ENCODE data around the gene TSPAN18. TPM values are rescaled to one million over a fixed set of nuclear protein-coding genes. Genes with fewer than 3 reads are reported as not detected.

The TSPAN18 gene
- total RNA-seq, 2 donors from 2014 or later: 2.0 to 7.7 TPM

DNA sequence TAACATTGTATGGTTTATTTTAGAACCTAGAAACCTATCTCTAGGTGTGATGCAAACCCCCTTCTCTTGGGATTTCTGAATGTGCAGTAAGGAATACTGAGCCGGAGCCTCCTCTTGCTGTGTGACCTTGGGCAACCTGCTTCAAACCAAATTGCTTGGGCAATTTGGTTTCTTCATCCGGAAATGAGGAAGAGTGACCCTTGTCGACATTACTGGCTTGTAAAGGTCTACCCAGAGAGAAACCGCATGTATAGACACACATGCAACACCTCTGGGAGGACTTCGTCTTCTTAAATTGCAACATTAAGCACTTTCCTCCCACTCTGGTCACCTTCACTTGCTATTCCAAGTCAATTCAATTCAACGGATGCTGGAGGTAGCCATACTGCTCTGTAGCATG is 243.5 kb downstream of the TSPAN18 start:
- no peak for DNase-seq (ENCODE audit: low spot score)
- H3K27me3 ChIP-seq (replicated peaks; ENCODE audit: insufficient read depth): no peaks in the 10 kb centered on the region
- no peak overlapping the region for H3K4me3 ChIP-seq
- ATAC-seq (ENCODE audit: insufficient number of reproducible peaks, low FRiP score, low read depth): no peak
- no peaks in the 10 kb centered on the region for H3K36me3 ChIP-seq
- no peaks in the 10 kb centered on the region for H3K9me3 ChIP-seq
- peaks cover 0 to 19% of the 10 kb centered on the region in 2 donors for H3K4me1 ChIP-seq (ENCODE audit: control insufficient read depth in 1 of 2, low read depth in 2 of 2)
- TF ChIP-seq, protein P1, sequence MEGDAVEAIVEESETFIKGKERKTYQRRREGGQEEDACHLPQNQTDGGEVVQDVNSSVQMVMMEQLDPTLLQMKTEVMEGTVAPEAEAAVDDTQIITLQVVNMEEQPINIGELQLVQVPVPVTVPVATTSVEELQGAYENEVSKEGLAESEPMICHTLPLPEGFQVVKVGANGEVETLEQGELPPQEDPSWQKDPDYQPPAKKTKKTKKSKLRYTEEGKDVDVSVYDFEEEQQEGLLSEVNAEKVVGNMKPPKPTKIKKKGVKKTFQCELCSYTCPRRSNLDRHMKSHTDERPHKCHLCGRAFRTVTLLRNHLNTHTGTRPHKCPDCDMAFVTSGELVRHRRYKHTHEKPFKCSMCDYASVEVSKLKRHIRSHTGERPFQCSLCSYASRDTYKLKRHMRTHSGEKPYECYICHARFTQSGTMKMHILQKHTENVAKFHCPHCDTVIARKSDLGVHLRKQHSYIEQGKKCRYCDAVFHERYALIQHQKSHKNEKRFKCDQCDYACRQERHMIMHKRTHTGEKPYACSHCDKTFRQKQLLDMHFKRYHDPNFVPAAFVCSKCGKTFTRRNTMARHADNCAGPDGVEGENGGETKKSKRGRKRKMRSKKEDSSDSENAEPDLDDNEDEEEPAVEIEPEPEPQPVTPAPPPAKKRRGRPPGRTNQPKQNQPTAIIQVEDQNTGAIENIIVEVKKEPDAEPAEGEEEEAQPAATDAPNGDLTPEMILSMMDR (IDR thresholded peaks at IDR 0.05): no peak
- H3K27ac ChIP-seq: no peak overlapping the region

DNA sequence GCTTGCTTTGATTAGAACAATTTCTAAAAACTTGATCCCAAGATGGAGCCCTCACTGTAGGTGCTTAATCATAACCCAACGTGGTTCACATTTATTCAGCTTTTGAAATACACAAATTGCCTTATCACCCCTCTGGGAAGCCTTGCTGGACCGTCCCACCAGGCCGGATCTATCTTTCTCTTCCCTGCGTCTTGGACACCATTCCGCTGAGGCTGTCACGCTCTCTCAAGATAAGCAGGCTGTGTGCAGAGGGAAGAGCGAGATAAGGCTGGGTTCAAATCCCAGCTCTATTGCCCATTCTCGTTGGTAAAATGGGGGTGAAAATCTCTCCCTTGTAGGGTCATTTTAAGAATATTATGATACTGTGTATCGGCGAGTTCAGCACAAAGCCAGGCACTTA is 244.4 kb downstream of the TSPAN18 start:
- TF ChIP-seq, protein P1 (IDR thresholded peaks at IDR 0.05): no peak
- H3K4me1 ChIP-seq (ENCODE audit: control insufficient read depth in 1 of 2, low read depth in 2 of 2): peaks cover 0 to 19% of the 10 kb centered on the region in 2 donors
- H3K36me3 ChIP-seq: no peaks in the 10 kb centered on the region
- H3K27ac ChIP-seq: no peak overlapping the region
- ATAC-seq (ENCODE audit: insufficient number of reproducible peaks, low FRiP score, low read depth) (no peak), DNase-seq (ENCODE audit: low spot score) (no peak)
- no peak overlapping the region for H3K4me3 ChIP-seq
- no peaks in the 10 kb centered on the region for H3K9me3 ChIP-seq
- no peaks in the 10 kb centered on the region for H3K27me3 ChIP-seq (replicated peaks; ENCODE audit: insufficient read depth)

DNA sequence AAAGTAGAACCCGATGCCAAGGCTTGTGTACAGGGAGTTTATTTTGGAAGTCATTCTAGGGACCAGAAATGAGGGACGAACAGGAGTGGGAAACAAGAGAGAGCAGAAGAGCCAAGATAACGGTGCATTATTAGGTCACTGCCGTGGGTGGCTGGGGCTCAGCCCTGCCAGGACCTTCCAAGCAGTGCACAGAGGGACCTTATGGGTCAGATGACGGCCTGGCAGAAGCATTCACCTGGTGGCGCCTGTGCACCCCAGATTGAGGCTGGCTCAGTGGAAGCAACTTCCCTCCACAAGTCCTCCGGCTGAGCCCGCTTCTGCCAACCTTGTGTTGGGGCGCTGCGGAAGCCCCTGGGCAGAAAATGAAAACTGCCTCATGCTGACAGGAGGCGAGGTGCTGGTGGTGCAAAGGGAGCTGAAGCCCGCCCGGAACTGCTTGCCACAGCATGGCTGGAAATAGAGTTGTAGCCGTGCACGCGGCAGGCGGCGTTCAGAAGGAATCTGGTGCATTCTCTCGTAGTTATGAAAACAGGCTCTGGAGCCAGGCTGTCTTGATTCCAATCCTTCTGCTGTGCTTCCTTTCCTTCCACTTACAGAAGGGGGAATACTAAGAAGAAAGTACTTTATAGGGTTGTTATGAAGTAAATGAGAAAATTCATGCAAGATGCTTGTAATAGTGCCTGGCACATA is 246.1 kb downstream of the TSPAN18 start:
- H3K9me3 ChIP-seq: no peaks in the 10 kb centered on the region
- H3K27me3 ChIP-seq (replicated peaks; ENCODE audit: insufficient read depth): no peaks in the 10 kb centered on the region
- no peak overlapping the region for H3K27ac ChIP-seq
- no peak overlapping the region for H3K4me3 ChIP-seq
- peaks cover 5 to 19% of the 10 kb centered on the region in 2 donors for H3K4me1 ChIP-seq (ENCODE audit: control insufficient read depth in 1 of 2, low read depth in 2 of 2)
- no peak for ATAC-seq (ENCODE audit: insufficient number of reproducible peaks, low FRiP score, low read depth)
- TF ChIP-seq, protein P1 (IDR thresholded peaks at IDR 0.05): no peak
- H3K36me3 ChIP-seq: no peaks in the 10 kb centered on the region
- no peak for DNase-seq (ENCODE audit: low spot score)

DNA sequence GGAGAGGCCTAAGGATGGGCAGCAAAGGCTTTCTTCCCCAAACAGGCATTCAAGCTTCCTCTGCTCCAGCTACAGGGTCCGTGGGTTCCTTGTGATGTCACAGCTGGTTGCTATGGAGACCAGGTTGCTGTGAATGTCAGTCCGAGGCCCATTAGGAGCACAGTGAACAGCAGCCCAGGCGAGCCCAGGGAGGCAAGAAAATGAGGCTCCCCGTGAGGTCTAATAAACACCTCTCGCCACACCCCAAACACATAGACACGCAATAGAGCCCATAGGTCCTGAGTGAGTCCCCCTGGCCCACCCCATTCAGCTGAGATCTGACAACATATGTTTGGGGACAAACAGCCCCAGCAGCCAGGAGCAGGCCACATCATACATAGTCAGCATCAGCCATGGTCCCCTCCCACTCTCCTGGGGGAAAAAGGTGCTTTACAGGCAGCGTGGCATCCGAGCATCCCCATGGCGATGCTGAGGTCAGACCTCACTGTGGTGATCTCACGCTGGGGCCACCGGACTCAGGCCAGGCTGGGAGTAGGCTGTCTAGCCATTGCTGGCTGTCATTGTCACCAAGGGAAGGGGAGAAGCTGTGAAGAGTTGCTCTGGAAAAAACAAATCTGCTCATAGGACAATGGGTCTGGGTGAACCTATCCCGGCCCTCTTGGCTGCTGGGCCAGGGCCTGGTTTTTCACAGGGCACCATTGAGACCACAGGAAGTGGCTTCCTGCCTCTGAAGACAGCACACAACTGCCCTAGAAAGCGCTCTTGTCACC is 247.1 kb downstream of the TSPAN18 start:
- Histone ChIP-seq H3K4me1 (ENCODE audit: control insufficient read depth in 1 of 2, low read depth in 2 of 2) (peaks cover 5 to 19% of the 10 kb centered on the region in 2 donors), H3K9me3 (no peaks in the 10 kb centered on the region), H3K27me3 (replicated peaks; ENCODE audit: insufficient read depth) (no peaks in the 10 kb centered on the region), H3K36me3 (no peaks in the 10 kb centered on the region), H3K27ac (no peak overlapping the region), H3K4me3 (no peak overlapping the region)
- no peak for ATAC-seq (ENCODE audit: insufficient number of reproducible peaks, low FRiP score, low read depth)
- no peak for DNase-seq (ENCODE audit: low spot score)
- TF ChIP-seq, protein P1 (IDR thresholded peaks at IDR 0.05): no peak

DNA sequence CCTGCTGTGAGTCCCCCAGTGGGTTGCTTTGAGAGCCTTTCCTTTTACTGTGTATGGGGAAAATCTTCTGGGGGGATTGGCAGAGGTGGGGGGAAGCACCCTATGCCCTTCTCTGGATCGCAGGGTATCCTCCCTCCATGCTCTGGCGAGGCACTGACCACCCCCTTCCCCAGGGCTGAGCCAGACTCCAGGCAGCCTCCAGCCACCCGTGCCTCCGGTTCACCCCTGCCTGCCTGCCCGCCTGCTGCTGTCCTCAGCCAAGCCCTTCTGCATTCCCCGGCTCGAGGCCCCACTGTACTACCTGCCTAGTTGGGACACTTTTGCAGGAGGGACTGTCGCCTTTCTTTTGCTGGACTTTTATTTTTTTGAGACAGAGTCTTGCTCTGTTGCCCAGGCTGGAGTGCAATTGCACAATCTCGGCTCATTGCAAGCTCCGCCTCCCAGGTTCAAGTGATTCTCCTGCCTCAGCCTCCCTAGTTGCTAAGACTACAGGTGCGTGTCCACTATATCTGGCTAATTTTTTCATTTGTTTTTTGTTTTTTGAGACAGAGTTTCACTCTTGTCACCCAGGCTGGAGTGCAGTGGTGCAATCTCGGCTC is 247.7 kb downstream of the TSPAN18 start:
- TF ChIP-seq, protein P1 (IDR thresholded peaks at IDR 0.05): no peak
- no peak for DNase-seq (ENCODE audit: low spot score)
- Histone ChIP-seq H3K4me3 (no peak overlapping the region), H3K4me1 (ENCODE audit: control insufficient read depth in 1 of 2, low read depth in 2 of 2) (peaks cover 5 to 19% of the 10 kb centered on the region in 2 donors), H3K9me3 (no peaks in the 10 kb centered on the region), H3K36me3 (no peaks in the 10 kb centered on the region), H3K27ac (no peak overlapping the region), H3K27me3 (replicated peaks; ENCODE audit: insufficient read depth) (no peaks in the 10 kb centered on the region)
- no peak for ATAC-seq (ENCODE audit: insufficient number of reproducible peaks, low FRiP score, low read depth)
